GM12878 (cell line): ENCODE measurements around the gene RPSA. TPM values are rescaled to one million over a fixed set of nuclear protein-coding genes. Genes with fewer than 3 reads are reported as not detected.

Experiments used
- ATAC-seq: fragments of 200-7000 bp; cut with Tn5 transposase; 3 replicates; pipeline ENCODE4 v1.9.1; 2020; ENCODE audit warnings: mild to moderate bottlenecking, moderate library complexity
- BruUV-seq: library from RNA; stranded (reverse); fragments of 400-500 nt; replicated peaks from 2 replicates; lab custom pipeline; 2021; lab: Mats Ljungman, UMichigan
- CTCF ChIA-PET: fragments of 300-600 bp; sonication (Branson Sonifier 250); formaldehyde crosslinking; extraction: SDS; loops from one replicate; lab custom pipeline; 2021; ENCODE audit warnings: inconsistent platforms; lab: Yijun Ruan, JAX
- POLR2A ChIA-PET: fragments of 350-600 bp; formaldehyde crosslinking; extraction: SDS; loops from one replicate; lab custom pipeline; 2021; ENCODE audit warnings: inconsistent platforms; lab: Charles Lee
- RAD21 ChIA-PET: fragments of 300-600 bp; sonication (Branson Sonifier 250); formaldehyde crosslinking; loops from one replicate; lab custom pipeline; 2023; ENCODE audit warnings: antibody characterized with exemption; ENCODE audit not compliant: unreplicated experiment; lab: Charles Lee
- SMC1A ChIA-PET: fragments of 300-600 bp; sonication (Branson Sonifier 250); formaldehyde crosslinking; loops from one replicate; lab custom pipeline; 2023; ENCODE audit not compliant: unreplicated experiment, uncharacterized antibody; lab: Charles Lee
- DNase-seq: peaks from one replicate; pipeline ENCODE4 v3.0.0-alpha.2; 2011; ENCODE audit warnings: low read depth, low spot score
- FAIRE-seq: peaks from 3 replicates; lab custom pipeline; 2011; peaks lifted over from hg19 to GRCh38; lab: Jason Lieb, UNC
- H2AFZ ChIP-seq: 2 replicates; pipeline ENCODE4 v1.6.0; 2011; ENCODE audit warnings: low read depth, low read length, control low read depth; ENCODE audit not compliant: control insufficient read depth
- H3K27ac ChIP-seq: 2 replicates; pipeline ENCODE4 v1.5.1; 2011; ENCODE audit warnings: control low read depth; ENCODE audit not compliant: control insufficient read depth, insufficient read depth
- H3K27me3 ChIP-seq, 2 experiments: replicated peaks in 1 of 2; 2 replicates each; pipeline versions ENCODE4 v1.6.0 to v1.6.1; 2011; ENCODE audit warnings: low read length in 1 of 2; ENCODE audit not compliant: control insufficient read depth in 2 of 2, insufficient read depth in 2 of 2
- H3K36me3 ChIP-seq, 2 experiments: 2 replicates each; pipeline ENCODE4 v1.5.1; 2011; ENCODE audit warnings: low read length in 1 of 2; ENCODE audit not compliant: control insufficient read depth in 2 of 2, insufficient read depth in 2 of 2
- H3K4me1 ChIP-seq: 2 replicates; pipeline ENCODE4 v1.6.1; 2011; ENCODE audit warnings: mild to moderate bottlenecking, low read length, moderate library complexity, mixed read lengths; ENCODE audit not compliant: control insufficient read depth, insufficient read depth
- H3K4me2 ChIP-seq: 2 replicates; pipeline ENCODE4 v1.6.0; 2011; ENCODE audit warnings: control low read depth; ENCODE audit not compliant: control insufficient read depth, insufficient read depth
- H3K4me3 ChIP-seq: fragments of 200-600 bp; sonication (generic); 2 replicates; pipeline ENCODE4 v1.5.1; 2016
- H3K79me2 ChIP-seq: 2 replicates; pipeline ENCODE4 v1.6.0; 2011; ENCODE audit warnings: low read length; ENCODE audit not compliant: control insufficient read depth, insufficient read depth
- H3K9ac ChIP-seq: 2 replicates; pipeline ENCODE4 v1.8.0; 2011; ENCODE audit warnings: low read length, control low read depth, mixed read lengths; ENCODE audit not compliant: control insufficient read depth, insufficient read depth
- H3K9me3 ChIP-seq: replicated peaks from 3 replicates; pipeline ENCODE4 v1.5.1; 2011; ENCODE audit warnings: mild to moderate bottlenecking, low read length; ENCODE audit not compliant: control insufficient read depth, insufficient read depth
- H4K20me1 ChIP-seq: 2 replicates; pipeline ENCODE4 v1.6.0; 2011; ENCODE audit not compliant: control insufficient read depth, insufficient read depth
- CHD2 ChIP-seq: IDR thresholded peaks from 2 replicates; pipeline ENCODE4 v1.6.1; 2011; ENCODE audit warnings: low read depth, low read length, improper control_type of control experiment, borderline replicate concordance
- HDAC2 ChIP-seq: fragments of 200-600 bp; sonication (generic); IDR thresholded peaks from 2 replicates; pipeline ENCODE4 v1.6.1; 2017
- KAT2A ChIP-seq: conservative IDR thresholded peaks from 2 replicates; pipeline ENCODE4 v1.6.1; 2011; ENCODE audit warnings: low read depth, low read length; ENCODE audit not compliant: control insufficient read depth
- KLF5 ChIP-seq: fragments of 450-650 bp; IDR thresholded peaks from 2 replicates; pipeline ENCODE4 v1.6.1; 2014; ENCODE audit warnings: mild to moderate bottlenecking; ENCODE audit not compliant: partially characterized antibody
- MLLT1 ChIP-seq: fragments of 450-650 bp; IDR thresholded peaks from 2 replicates; pipeline ENCODE4 v1.6.1; 2016; ENCODE audit warnings: mild to moderate bottlenecking
- RAD51 ChIP-seq: fragments of 450-650 bp; IDR thresholded peaks from 2 replicates; pipeline ENCODE4 v1.6.1; 2016; ENCODE audit warnings: moderate library complexity, mild to moderate bottlenecking, inconsistent platforms
- RB1 ChIP-seq: fragments of 450-650 bp; formaldehyde crosslinking; IDR thresholded peaks from 2 replicates; pipeline ENCODE4 v1.6.1; 2017; ENCODE audit warnings: mild to moderate bottlenecking, borderline replicate concordance
- RELB ChIP-seq: fragments of 450-650 bp; IDR thresholded peaks from 2 replicates; pipeline ENCODE4 v1.6.1; 2017; ENCODE audit warnings: low read depth, mild to moderate bottlenecking, moderate library complexity
- TCF7 ChIP-seq: IDR thresholded peaks from 2 replicates; pipeline ENCODE4 v1.6.1; 2014; ENCODE audit warnings: antibody characterized with exemption, borderline replicate concordance
- WGBS: methylation state at CpG from one replicate; pipeline ENCODE4 v1.1.6; 2016; ENCODE audit warnings: low lambda C conversion rate; ENCODE audit not compliant: insufficient replicate concordance, insufficient coverage; ENCODE audit errors: missing lambda C conversion rate; 5-methylcytosine and 5-hydroxymethylcytosine counted together
- in situ Hi-C: fragments of 300-500 bp; cut with MboI; formaldehyde crosslinking; loops from 9 replicates; pipeline ENCODE4 v1.14.3; 2018; ENCODE audit warnings: mixed read lengths
- intact Hi-C: fragments of 100-400 bp; cut with micrococcal nuclease; formaldehyde crosslinking; loops from one replicate; pipeline ENCODE4 v1.14.2; 2022; ENCODE audit not compliant: unreplicated experiment
- polyA plus RNA-seq, 11 experiments: library from polyadenylated mRNA; depleted of rRNA in 4 of 11; unstranded in 6 of 11; stranded (reverse) in 5 of 11; fragments of >200 nt; fragmentation: Nextera tagmentation in 4 of 11; fragmentation: Illumina TruSeq in 1 of 11; extraction: Ambion mirVana in 4 of 11; extraction: Trizol in 1 of 11; gene quantifications; 1 replicate in 1 of 11; 2 replicates in 10 of 11; pipeline versions ENCODE4 v1.2.1 to v1.2.3, GENCODE V29; 2011 to 2016; ENCODE audit warnings: inconsistent platforms in 2 of 11, missing spikeins in 2 of 11, low read depth in 1 of 11
- total RNA-seq, 4 experiments: library from RNA; depleted of rRNA in 3 of 4; stranded (reverse); fragments of >200 nt in 3 of 4; fragmentation: Illumina TruSeq in 1 of 4; extraction: Trizol in 1 of 4; gene quantifications; 2 replicates each; pipeline versions ENCODE4 v1.2.1 to v1.2.3, GENCODE V29; 2013 to 2021

The RPSA gene
- total and polyA plus RNA-seq, 10 of the 15 experiments (the other 5 are each of a cell fraction or from before 2014, with no cell fraction given) = 1,012 to 5,036 (median 3,460) TPM

GRCh38 chr3:39383881-39384664 is 22.4 kb upstream of the RPSA start (continued):
- TF ChIP-seq RAD51 (no peak), RELB (no peak), HDAC2 (no peak), TCF7 (no peak), KLF5 (no peak), CHD2 (peak; percentile 85), RB1 (no peak)

- 34% methylated on average over 14 of the region's 14 CpGs for WGBS
- BruUV-seq = no TSS peak
- intact Hi-C loops = loop anchor here (1.0 kb wide), 1 partner anchor 22 kb away; the partner anchor contains the start of gene RPSA
- Histone ChIP-seq H3K27me3 (no peaks in the 10 kb centered on the region), H3K9ac (peak overlapping the region; percentile 33), H4K20me1 (no peaks in the 10 kb centered on the region), H3K4me3 (peak overlapping the region; percentile 89)
- TF ChIP-seq MLLT1 = peak; percentile 65; the same call in 1 of the 2 replicates
- TF ChIP-seq KAT2A = no peak
- TF ChIP-seq, all 136 proteins: peak for 1
- CTCF ChIA-PET = interaction anchor here (0.6 to 1.7 kb wide), 6 partner anchors 23 to 195 kb away, joined by 3 to 6 read pairs (median 4); no protein-coding TSS in a partner anchor
- Histone ChIP-seq H3K4me1 (peaks cover 15% of the 10 kb centered on the region), H3K27ac (no peak overlapping the region), H3K36me3 (no peaks in the 10 kb centered on the region; a peak in 1 of 4 replicates), H2AFZ (no peak overlapping the region), H3K4me2 (peak overlapping the region; percentile 68), H3K9me3 (no peaks in the 10 kb centered on the region), H3K79me2 (peaks cover 61% of the 10 kb centered on the region)
- no peak for ATAC-seq
- POLR2A ChIA-PET = interaction anchor here (0.7 to 1.8 kb wide), 4 partner anchors 21 to 59 kb away, joined by 3 to 10 read pairs (median 4); no protein-coding TSS in a partner anchor
- RAD21 ChIA-PET = interaction anchor here (1.0 to 4.2 kb wide), 3 partner anchors 23 to 384 kb away, joined by 3 to 24 read pairs (median 7); partner anchors contain the start of gene RPSA
- FAIRE-seq = no peak
- in situ Hi-C loops = loop anchor here (5.0 kb wide), 2 partner anchors 87 to 197 kb away; no protein-coding TSS in a partner anchor
- DNase-seq = no peak
- SMC1A ChIA-PET = interaction anchor here (1.2 to 1.6 kb wide), 5 partner anchors 23 to 96 kb away, joined by 3 to 5 read pairs (median 5); no protein-coding TSS in a partner anchor
Observed at GRCh38 chr3:39384665-39385000, 21.9 kb upstream of the RPSA start.
